ENCODE data around the gene GPR61.
A peak's percentile ranks its signal among the peaks of the same experiment; 100 is the strongest.

GPR61 gene

GRCh38 chr1:109509176-109510134 is 30.2 kb upstream of the GPR61 start, which contains the start of gene AMIGO1:
AMIGO1 (minus strand) TSS chr1:109509727; CDS start chr1:109508912, 815 bp downstream.
- DNase-seq = no peak

- no peak for DNase-seq
Measured at GRCh38 chr1:109513110-109513710, 26.5 kb upstream of the GPR61 start.

- DNase-seq = no peak
Measured at GRCh38 chr1:109514846-109515245, 24.8 kb upstream of the GPR61 start.

GRCh38 chr1:109516872-109517271 is 22.8 kb upstream of the GPR61 start:
- DNase-seq = no peak

GRCh38 chr1:109517337-109517736 is 22.3 kb upstream of the GPR61 start:
- no peak for DNase-seq

- DNase-seq = no peak
Measured at GRCh38 chr1:109521002-109521951, 18.4 kb upstream of the GPR61 start.

- no peak for DNase-seq
Measured at GRCh38 chr1:109522026-109522425, 17.6 kb upstream of the GPR61 start.

- peak in 1 of 2 experiments; percentile 55 for DNase-seq
Measured at GRCh38 chr1:109523706-109524105, 16.0 kb upstream of the GPR61 start.

GRCh38 chr1:109527098-109527811 is 12.4 kb upstream of the GPR61 start:
- DNase-seq = no peak

GRCh38 chr1:109527846-109528695 is 11.6 kb upstream of the GPR61 start:
- DNase-seq = no peak

- no peak for DNase-seq
Measured at GRCh38 chr1:109528712-109529111, 11.0 kb upstream of the GPR61 start.

GRCh38 chr1:109529881-109530456 is 9.7 kb upstream of the GPR61 start:
- no peak for DNase-seq

GRCh38 chr1:109530457-109531087 is 9.1 kb upstream of the GPR61 start:
- DNase-seq = no peak

GRCh38 chr1:109531380-109531779 is 8.3 kb upstream of the GPR61 start:
- no peak for DNase-seq

GRCh38 chr1:109531826-109532364 is 7.8 kb upstream of the GPR61 start:
- no peak for DNase-seq

GRCh38 chr1:109532365-109533136 is 7.1 kb upstream of the GPR61 start:
- DNase-seq = peak in 1 of 2 experiments; percentile 71

GRCh38 chr1:109534307-109534858 is 5.3 kb upstream of the GPR61 start:
- no peak for DNase-seq

GRCh38 chr1:109535481-109535880 is 4.2 kb upstream of the GPR61 start:
- no peak for DNase-seq

- DNase-seq = peak in 1 of 2 experiments; percentile 59
Measured at GRCh38 chr1:109535971-109536491, 3.6 kb upstream of the GPR61 start.
